Activated naive CD8-positive, alpha-beta T cell treated with anti-CD3 and anti-CD28 coated beads for 36 hours (primary cell): Measurements from ENCODE around the gene CYB561D2. TPM values are rescaled to one million over a fixed set of nuclear protein-coding genes. Genes with fewer than 3 reads are reported as not detected.

ENCODE experiments used
- DNase-seq: peaks from one replicate; pipeline ENCODE4 v3.0.0; 2021
- H3K27ac Mint-ChIP-seq: one replicate; pipeline ENCODE4 v1.8.0; 2022; ENCODE audit warnings: mild to moderate bottlenecking, moderate library complexity, mixed read lengths
- H3K27me3 Mint-ChIP-seq: one replicate; pipeline ENCODE4 v1.8.0; 2022; ENCODE audit warnings: mild to moderate bottlenecking, mixed read lengths
- H3K36me3 Mint-ChIP-seq: one replicate; pipeline ENCODE4 v1.8.0; 2021; ENCODE audit warnings: mild to moderate bottlenecking, mixed read lengths
- H3K4me1 Mint-ChIP-seq: one replicate; pipeline ENCODE4 v1.8.0; 2021; ENCODE audit warnings: mixed read lengths
- H3K4me3 Mint-ChIP-seq: one replicate; pipeline ENCODE4 v1.8.0; 2022; ENCODE audit warnings: mild to moderate bottlenecking, moderate library complexity, mixed read lengths
- H3K9me3 Mint-ChIP-seq: one replicate; pipeline ENCODE4 v1.8.0; 2022; ENCODE audit warnings: mixed read lengths
- total RNA-seq, 2 experiments: library from RNA; stranded (reverse); gene quantifications; one replicate each; pipeline ENCODE4 v1.2.3, GENCODE V29; 2021

Gene CYB561D2
- total RNA-seq, 2 experiments from 2014 or later, result 19.4 to 19.5 TPM

DNA sequence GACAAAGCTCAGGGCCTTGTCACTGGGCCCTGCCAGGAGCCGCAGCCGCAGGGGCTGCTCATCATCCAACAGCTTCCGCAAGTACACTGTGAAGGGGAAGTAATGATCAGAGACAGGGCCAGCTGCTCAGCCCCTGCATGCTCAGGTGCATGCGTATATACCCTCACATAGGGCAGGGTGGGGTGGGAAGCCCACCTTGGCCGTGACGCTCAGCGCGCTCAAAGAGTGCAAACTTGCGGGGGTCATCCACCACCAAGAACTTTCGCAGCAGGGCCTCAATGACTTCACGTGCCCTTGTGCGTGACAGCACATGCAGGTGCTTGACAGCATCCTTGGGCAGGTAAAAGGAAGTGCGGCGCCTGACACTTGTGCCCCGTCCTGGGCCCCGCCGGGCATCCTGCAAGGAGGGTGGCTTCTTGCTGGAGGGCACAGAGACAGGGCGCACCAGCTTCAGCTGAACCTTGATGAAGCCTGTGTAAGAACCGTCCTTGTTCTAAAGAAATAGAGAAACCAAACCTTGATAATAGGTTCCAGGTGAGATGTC lies 19.2 kb upstream of the CYB561D2 start:
- DNase-seq, result no peak
- H3K27ac Mint-ChIP-seq, result peak overlapping the region; percentile 34
- peaks cover 35% of the 10 kb centered on the region for H3K36me3 Mint-ChIP-seq
- H3K27me3 Mint-ChIP-seq, result no peaks in the 10 kb centered on the region
- no peaks in the 10 kb centered on the region for H3K9me3 Mint-ChIP-seq
- H3K4me1 Mint-ChIP-seq, result peaks cover 42% of the 10 kb centered on the region
- no peak overlapping the region for H3K4me3 Mint-ChIP-seq

- H3K27ac Mint-ChIP-seq, result peak overlapping the region; percentile 88
- DNase-seq, result no peak
- H3K36me3 Mint-ChIP-seq, result peaks cover 52% of the 10 kb centered on the region
- H3K9me3 Mint-ChIP-seq, result no peaks in the 10 kb centered on the region
- peak overlapping the region; percentile 97 for H3K4me3 Mint-ChIP-seq
- H3K4me1 Mint-ChIP-seq, result peaks cover 42% of the 10 kb centered on the region
- H3K27me3 Mint-ChIP-seq, result no peaks in the 10 kb centered on the region
Measured at GRCh38 chr3:50333744-50334328, 16.8 kb upstream of the CYB561D2 start.

GRCh38 chr3:50334339-50335075 lies 16.2 kb upstream of the CYB561D2 start:
- no peaks in the 10 kb centered on the region for H3K9me3 Mint-ChIP-seq
- peak overlapping the region; percentile 88 for H3K27ac Mint-ChIP-seq
- H3K4me3 Mint-ChIP-seq, result peak overlapping the region; percentile 97
- H3K27me3 Mint-ChIP-seq, result no peaks in the 10 kb centered on the region
- no peak for DNase-seq
- peaks cover 59% of the 10 kb centered on the region for H3K36me3 Mint-ChIP-seq
- peaks cover 41% of the 10 kb centered on the region for H3K4me1 Mint-ChIP-seq

DNA sequence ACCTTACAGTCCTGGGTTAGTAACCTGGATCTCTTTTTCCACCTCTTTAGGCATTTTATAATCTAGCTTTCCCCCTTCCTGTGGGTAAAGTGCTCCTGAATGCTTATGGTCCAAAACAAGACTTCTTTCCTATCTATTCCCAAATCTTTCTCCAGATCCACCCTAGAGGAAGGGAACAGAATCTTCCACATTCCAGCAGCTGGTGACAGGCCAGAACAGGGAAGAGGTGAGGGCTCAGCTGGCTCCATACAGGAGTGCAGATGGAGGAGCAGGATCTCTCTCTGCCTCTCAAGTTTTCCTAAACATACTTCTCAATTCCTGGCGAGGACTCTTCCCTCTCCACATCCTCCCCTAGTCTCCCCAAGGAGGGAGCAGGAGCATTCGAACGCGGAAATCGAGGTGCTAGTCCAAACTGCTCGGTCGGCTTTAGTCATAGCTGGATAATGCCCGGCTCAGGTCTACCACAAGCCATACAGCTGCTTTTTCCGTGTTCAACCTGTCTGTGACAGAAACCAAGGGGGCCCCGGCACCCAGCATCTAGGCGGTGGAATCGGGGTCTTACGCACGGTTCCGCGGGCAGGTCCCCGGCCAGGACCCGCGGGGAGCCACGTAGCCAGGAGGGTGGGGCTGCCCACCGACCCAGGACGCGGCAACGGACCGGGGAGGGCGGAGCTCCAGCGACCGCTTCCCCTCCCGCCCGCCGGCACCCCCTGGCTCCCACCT lies 14.0 kb upstream of the CYB561D2 start:
- DNase-seq, result no peak
- Mint-ChIP-seq H3K27ac (peak overlapping the region; percentile 98), H3K9me3 (no peaks in the 10 kb centered on the region), H3K4me3 (peak overlapping the region; percentile 97), H3K4me1 (peaks cover 49% of the 10 kb centered on the region), H3K36me3 (peaks cover 66% of the 10 kb centered on the region), H3K27me3 (no peaks in the 10 kb centered on the region)

- Mint-ChIP-seq H3K9me3 (no peaks in the 10 kb centered on the region), H3K36me3 (peaks cover 62% of the 10 kb centered on the region), H3K4me3 (peak overlapping the region; percentile 97), H3K27me3 (no peaks in the 10 kb centered on the region), H3K4me1 (peaks cover 47% of the 10 kb centered on the region), H3K27ac (peak overlapping the region; percentile 98)
- peak; percentile 98 for DNase-seq
Measured at GRCh38 chr3:50337175-50337861, 13.3 kb upstream of the CYB561D2 start.

- Mint-ChIP-seq H3K27ac (peak overlapping the region; percentile 98), H3K9me3 (no peaks in the 10 kb centered on the region), H3K4me3 (peak overlapping the region; percentile 97), H3K36me3 (peaks cover 53% of the 10 kb centered on the region), H3K4me1 (peaks cover 37% of the 10 kb centered on the region), H3K27me3 (no peaks in the 10 kb centered on the region)
- DNase-seq, result no peak
Measured at GRCh38 chr3:50338965-50339364, 11.7 kb upstream of the CYB561D2 start.

- Mint-ChIP-seq H3K9me3 (no peaks in the 10 kb centered on the region), H3K4me1 (peaks cover 32% of the 10 kb centered on the region), H3K4me3 (peak overlapping the region; percentile 97), H3K27me3 (no peaks in the 10 kb centered on the region), H3K36me3 (peaks cover 47% of the 10 kb centered on the region), H3K27ac (peak overlapping the region; percentile 98)
- no peak for DNase-seq
Measured at GRCh38 chr3:50339485-50340146, 11.0 kb upstream of the CYB561D2 start.

GRCh38 chr3:50340147-50340447 lies 10.6 kb upstream of the CYB561D2 start:
- Mint-ChIP-seq H3K9me3 (no peaks in the 10 kb centered on the region), H3K4me1 (peaks cover 32% of the 10 kb centered on the region), H3K27ac (peak overlapping the region; percentile 98), H3K27me3 (no peaks in the 10 kb centered on the region), H3K4me3 (peak overlapping the region; percentile 97), H3K36me3 (peaks cover 46% of the 10 kb centered on the region)
- DNase-seq, result no peak

DNA sequence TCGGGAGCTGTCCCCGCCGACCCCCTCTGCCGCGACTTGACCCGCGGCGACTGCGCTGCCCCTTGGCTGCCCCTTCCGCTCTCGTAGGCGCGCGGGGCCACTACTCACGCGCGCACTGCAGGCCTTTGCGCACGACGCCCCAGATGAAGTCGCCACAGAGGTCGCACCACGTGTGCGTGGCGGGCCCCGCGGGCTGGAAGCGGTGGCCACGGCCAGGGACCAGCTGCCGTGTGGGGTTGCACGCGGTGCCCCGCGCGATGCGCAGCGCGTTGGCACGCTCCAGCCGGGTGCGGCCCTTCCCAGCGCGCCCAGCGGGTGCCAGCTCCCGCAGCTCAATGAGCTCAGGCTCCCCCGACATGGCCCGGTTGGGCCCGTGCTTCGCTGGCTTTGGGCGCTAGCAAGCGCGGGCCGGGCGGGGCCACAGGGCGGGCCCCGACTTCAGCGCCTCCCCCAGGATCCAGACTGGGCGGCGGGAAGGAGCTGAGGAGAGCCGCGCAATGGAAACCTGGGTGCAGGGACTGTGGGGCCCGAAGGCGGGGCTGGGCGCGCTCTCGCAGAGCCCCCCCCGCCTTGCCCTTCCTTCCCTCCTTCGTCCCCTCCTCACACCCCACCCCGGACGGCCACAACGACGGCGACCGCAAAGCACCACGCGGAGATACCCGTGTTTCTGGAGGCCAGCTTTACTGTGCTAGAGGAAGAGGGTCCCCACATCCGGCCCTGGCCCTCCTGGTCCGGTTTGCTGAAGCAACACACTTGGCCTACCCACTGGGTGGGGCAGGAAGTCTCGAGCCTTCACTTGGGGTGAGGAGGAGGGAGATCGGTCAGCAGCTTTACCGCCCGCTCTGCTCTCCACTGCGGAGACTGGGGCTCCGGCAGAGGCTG lies 10.0 kb upstream of the CYB561D2 start, which contains the start of gene RASSF1:
Gene RASSF1 (minus strand): TSS at position 389 of the 882 bp plus-strand sequence. CDS start 31 bp downstream, at position 358.
- no peaks in the 10 kb centered on the region for H3K27me3 Mint-ChIP-seq
- H3K36me3 Mint-ChIP-seq, result peaks cover 40% of the 10 kb centered on the region

GRCh38 chr3:50341537-50341936 lies 9.1 kb upstream of the CYB561D2 start:
- no peaks in the 10 kb centered on the region for H3K9me3 Mint-ChIP-seq
- no peak for DNase-seq
- H3K27ac Mint-ChIP-seq, result peak overlapping the region; percentile 90
- H3K36me3 Mint-ChIP-seq, result peaks cover 32% of the 10 kb centered on the region
- H3K4me3 Mint-ChIP-seq, result peak overlapping the region; percentile 97
- peaks cover 26% of the 10 kb centered on the region for H3K4me1 Mint-ChIP-seq
- no peaks in the 10 kb centered on the region for H3K27me3 Mint-ChIP-seq

More for the DNA sequence above, 10.0 kb upstream of the CYB561D2 start, which contains the start of gene RASSF1:
- peak within 1 kb of the TSS; percentile 97 for H3K4me3 Mint-ChIP-seq
- peaks cover 26% of the 10 kb centered on the region for H3K4me1 Mint-ChIP-seq
- peak within 1 kb of the TSS; percentile 98 for H3K27ac Mint-ChIP-seq
- no peaks in the 10 kb centered on the region for H3K9me3 Mint-ChIP-seq
- peak; percentile 86 for DNase-seq

DNA sequence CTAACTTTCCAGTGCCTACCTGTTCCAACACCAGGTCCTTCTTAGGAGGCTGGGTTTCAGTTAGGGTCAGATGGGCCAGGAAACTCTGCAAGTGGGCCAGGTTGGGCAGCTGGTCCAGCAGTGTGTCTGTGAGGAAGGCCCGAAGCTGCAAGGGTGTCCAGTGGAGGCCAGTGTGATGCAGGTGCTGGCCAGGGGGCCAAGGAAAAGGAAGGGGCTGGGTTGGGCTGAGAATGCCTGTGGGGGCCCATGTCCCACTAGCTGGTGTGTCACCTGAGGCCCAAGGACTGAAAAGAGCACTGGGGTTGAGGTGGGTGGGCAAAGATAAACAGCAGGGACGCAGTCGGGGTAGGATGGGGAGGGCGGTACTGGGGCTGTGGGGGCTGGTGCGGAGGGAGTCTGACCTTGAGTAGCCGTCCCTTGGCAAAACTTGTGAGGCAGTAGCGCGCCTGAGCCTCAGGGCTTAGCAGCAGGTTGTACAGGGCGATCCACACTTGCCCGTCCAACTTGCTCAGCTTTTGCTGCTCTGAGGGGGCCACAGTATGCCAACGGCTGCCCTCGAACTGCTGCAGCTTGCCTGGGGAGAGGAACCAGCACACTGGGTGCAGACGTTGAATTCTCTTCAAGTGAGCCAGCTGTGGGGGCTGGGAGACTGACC lies 8.5 kb upstream of the CYB561D2 start:
- Mint-ChIP-seq H3K4me1 (peaks cover 28% of the 10 kb centered on the region), H3K27me3 (no peaks in the 10 kb centered on the region), H3K9me3 (no peaks in the 10 kb centered on the region), H3K27ac (peak overlapping the region; percentile 42), H3K4me3 (peak overlapping the region; percentile 97), H3K36me3 (peaks cover 28% of the 10 kb centered on the region)
- no peak for DNase-seq

DNA sequence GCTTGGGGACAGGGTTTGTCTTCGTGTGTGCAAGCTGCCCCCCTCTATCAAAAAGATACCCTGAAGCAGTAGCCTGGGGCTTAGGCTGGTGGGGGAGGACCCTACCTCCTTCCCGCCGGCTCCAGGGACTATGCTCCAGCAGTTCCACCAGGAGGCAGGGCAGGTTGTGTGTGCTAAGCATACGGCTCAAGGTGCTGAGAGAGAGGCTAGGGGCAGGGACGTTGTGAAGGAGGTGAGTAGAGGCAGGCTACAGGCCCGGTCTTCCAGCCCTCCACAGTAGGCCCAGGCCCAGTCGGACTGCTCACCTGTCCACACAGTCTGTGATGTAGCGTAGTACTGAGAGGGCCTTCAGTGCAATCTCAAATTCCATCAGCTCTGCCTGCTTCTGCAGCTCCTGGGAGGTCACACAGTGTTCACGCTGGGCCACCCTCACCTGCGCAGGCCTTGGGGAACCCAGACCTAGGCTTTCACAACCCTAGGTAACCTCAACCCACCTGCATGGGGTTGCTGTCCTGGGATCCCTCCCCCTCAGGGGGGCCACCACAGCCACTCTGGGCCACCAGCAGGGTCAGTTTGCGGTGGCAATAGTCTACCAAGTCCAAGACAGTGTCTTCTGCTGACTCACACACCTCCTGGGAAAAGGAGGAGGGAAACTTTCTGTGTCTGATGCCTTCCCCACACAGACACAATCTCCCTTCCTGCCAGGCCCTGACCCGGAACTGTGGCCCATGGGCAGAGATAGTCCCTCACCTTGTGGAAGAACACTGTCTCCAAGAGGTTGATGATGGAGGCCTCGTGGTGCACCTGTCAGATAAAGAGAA lies 7.6 kb upstream of the CYB561D2 start:
- no peak overlapping the region for H3K4me3 Mint-ChIP-seq
- H3K4me1 Mint-ChIP-seq, result peaks cover 32% of the 10 kb centered on the region
- no peak for DNase-seq
- H3K9me3 Mint-ChIP-seq, result no peaks in the 10 kb centered on the region
- H3K27ac Mint-ChIP-seq, result no peak overlapping the region
- H3K36me3 Mint-ChIP-seq, result peaks cover 24% of the 10 kb centered on the region
- H3K27me3 Mint-ChIP-seq, result no peaks in the 10 kb centered on the region
